Measurements from ENCODE around the gene CYB5B. TPM values are rescaled to one million over a fixed set of nuclear protein-coding genes. Genes with fewer than 3 reads are reported as not detected.

The CYB5B gene
- polyA plus RNA-seq, 3 donors: 32.3 to 90.4 (median 84.9) TPM

DNA sequence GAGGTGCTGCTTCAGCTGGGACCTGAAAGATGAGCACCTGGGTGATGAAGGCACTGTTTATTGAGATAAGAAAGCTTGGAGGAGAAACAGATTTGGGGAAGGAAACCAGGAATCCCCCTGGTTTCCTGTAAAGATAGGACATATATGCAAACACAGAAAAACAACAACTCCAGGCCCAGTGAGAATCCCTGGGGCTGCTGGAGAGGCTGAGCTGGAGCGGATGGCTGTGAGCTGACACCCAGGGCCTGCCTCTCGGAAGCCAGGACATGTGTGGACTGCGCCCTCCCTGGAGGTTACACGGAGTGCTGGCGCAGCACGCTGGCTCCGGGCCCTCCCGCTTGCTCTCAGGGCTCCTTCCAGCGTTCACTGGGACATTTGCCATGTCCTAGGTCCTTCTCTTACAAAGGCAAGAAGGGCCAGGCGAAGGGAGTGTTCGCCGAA lies 57.5 kb downstream of the CYB5B start:
- H3K27me3 Mint-ChIP-seq (ENCODE audit: low read depth in 3 of 3): peaks cover 86 to 95% (median 89%) of the 10 kb centered on the region in 3 donors
- Histone ChIP-seq H3K4me3 (replicated peaks in 1 of 3; ENCODE audit: low read depth in 2 of 3, low read length in 3 of 3) (no peak overlapping the region), H3K9me3 (replicated peaks in 1 of 2; ENCODE audit: control insufficient read depth in 1 of 2, insufficient read depth in 1 of 2, low read length in 2 of 2) (peaks cover 0 to under 1% of the 10 kb centered on the region in 2 donors), H3K9ac (ENCODE audit: insufficient read depth, low read length, poor library complexity, severe bottlenecking) (no peak overlapping the region), H2AFZ (ENCODE audit: insufficient read depth, low read depth, low read length, poor library complexity, severe bottlenecking) (no peak overlapping the region), H3K4me2 (replicated peaks; ENCODE audit: extremely low read depth, low read length, poor library complexity, severe bottlenecking) (no peak overlapping the region), H3K27me3 (ENCODE audit: control insufficient read depth in 2 of 2, insufficient read depth in 2 of 2, low read length in 2 of 2) (peaks cover 66 to 95% of the 10 kb centered on the region in 2 donors), H3K4me1 (ENCODE audit: control insufficient read depth in 1 of 2, insufficient read depth in 2 of 2, low read length in 2 of 2) (no peaks in the 10 kb centered on the region), H3K79me2 (ENCODE audit: insufficient read depth, low read length) (no peaks in the 10 kb centered on the region), H3K36me3 (replicated peaks in 1 of 2; ENCODE audit: control insufficient read depth in 1 of 2, insufficient read depth in 2 of 2, low read length in 2 of 2) (no peaks in the 10 kb centered on the region), H3K27ac (ENCODE audit: low read depth in 1 of 2, low read length in 2 of 2) (no peak overlapping the region), H4K20me1 (ENCODE audit: insufficient read depth, low read length) (peaks cover 5% of the 10 kb centered on the region)
- peak overlapping the region in 1 of 2 donors; percentile 76 for H3K4me3 Mint-ChIP-seq
- TF ChIP-seq, protein P1, sequence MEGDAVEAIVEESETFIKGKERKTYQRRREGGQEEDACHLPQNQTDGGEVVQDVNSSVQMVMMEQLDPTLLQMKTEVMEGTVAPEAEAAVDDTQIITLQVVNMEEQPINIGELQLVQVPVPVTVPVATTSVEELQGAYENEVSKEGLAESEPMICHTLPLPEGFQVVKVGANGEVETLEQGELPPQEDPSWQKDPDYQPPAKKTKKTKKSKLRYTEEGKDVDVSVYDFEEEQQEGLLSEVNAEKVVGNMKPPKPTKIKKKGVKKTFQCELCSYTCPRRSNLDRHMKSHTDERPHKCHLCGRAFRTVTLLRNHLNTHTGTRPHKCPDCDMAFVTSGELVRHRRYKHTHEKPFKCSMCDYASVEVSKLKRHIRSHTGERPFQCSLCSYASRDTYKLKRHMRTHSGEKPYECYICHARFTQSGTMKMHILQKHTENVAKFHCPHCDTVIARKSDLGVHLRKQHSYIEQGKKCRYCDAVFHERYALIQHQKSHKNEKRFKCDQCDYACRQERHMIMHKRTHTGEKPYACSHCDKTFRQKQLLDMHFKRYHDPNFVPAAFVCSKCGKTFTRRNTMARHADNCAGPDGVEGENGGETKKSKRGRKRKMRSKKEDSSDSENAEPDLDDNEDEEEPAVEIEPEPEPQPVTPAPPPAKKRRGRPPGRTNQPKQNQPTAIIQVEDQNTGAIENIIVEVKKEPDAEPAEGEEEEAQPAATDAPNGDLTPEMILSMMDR (IDR thresholded peaks at IDR 0.05): no peak
- no peak overlapping the region for H3K27ac Mint-ChIP-seq
- 39% methylated on average over 6 of the region's 12 CpGs for WGBS (ENCODE audit: insufficient coverage)
- peaks cover 0 to 9% (median 0%) of the 10 kb centered on the region in 7 donors for H3K9me3 Mint-ChIP-seq
- intact Hi-C loops (cut with micrococcal nuclease): no loop called here
- H3K4me1 Mint-ChIP-seq: peaks cover 13% of the 10 kb centered on the region
- no peak for DNase-seq
- peaks cover 0 to 9% of the 10 kb centered on the region in 2 donors for H3K36me3 Mint-ChIP-seq

DNA sequence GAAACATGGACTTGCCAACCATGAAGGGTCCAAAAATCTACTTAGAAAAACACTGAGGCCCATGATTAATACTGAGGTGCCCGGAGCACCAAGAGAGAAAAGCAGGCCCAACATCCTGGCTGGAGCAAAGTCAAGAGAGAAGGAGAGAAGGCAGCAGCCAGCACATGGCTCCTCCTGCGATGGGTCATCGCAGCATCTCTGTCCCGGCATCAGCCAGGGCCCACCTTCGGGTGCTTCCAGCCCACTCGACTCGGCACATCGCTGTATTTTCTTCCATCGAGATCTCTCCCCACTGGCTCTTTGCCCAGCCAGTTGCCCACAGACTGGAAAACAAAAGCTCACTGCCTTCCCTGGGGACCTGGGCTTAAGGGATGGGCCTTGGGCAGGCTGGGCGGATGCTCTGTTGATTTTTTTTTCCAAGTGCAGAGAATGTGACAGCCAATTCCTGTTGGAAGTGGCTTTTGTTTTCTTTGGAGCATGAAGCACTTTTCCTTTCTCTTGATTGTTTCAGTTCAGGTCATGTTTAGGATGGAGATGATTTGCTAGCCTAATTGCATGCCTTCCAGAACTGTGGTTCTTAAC lies 58.1 kb downstream of the CYB5B start:
- no peak overlapping the region for H3K4me2 ChIP-seq (replicated peaks; ENCODE audit: extremely low read depth, low read length, poor library complexity, severe bottlenecking)
- intact Hi-C loops (cut with micrococcal nuclease): no loop called here

More for the DNA sequence above, 58.1 kb downstream of the CYB5B start:
- no peaks in the 10 kb centered on the region for H3K9me3 ChIP-seq (replicated peaks in 1 of 2; ENCODE audit: control insufficient read depth in 1 of 2, insufficient read depth in 1 of 2, low read length in 2 of 2)
- H3K79me2 ChIP-seq (ENCODE audit: insufficient read depth, low read length): no peaks in the 10 kb centered on the region
- TF ChIP-seq, protein P1 (IDR thresholded peaks at IDR 0.05): no peak
- H3K4me3 ChIP-seq (replicated peaks in 1 of 3; ENCODE audit: low read depth in 2 of 3, low read length in 3 of 3): no peak overlapping the region
- WGBS (ENCODE audit: insufficient coverage): 81% methylated on average over 10 of the region's 10 CpGs
- Mint-ChIP-seq H3K4me1 (peaks cover 13% of the 10 kb centered on the region), H3K9me3 (peaks cover 0 to 9% (median 0%) of the 10 kb centered on the region in 7 donors), H3K27me3 (ENCODE audit: low read depth in 3 of 3) (peaks cover 84 to 93% (median 85%) of the 10 kb centered on the region in 3 donors), H3K36me3 (peaks cover 0 to 9% of the 10 kb centered on the region in 2 donors), H3K4me3 (peak overlapping the region in 1 of 2 donors; percentile 66), H3K27ac (no peak overlapping the region)
- H3K4me1 ChIP-seq (ENCODE audit: control insufficient read depth in 1 of 2, insufficient read depth in 2 of 2, low read length in 2 of 2): no peaks in the 10 kb centered on the region
- H3K27ac ChIP-seq (ENCODE audit: low read depth in 1 of 2, low read length in 2 of 2): no peak overlapping the region
- peaks cover 5% of the 10 kb centered on the region for H4K20me1 ChIP-seq (ENCODE audit: insufficient read depth, low read length)
- H3K9ac ChIP-seq (ENCODE audit: insufficient read depth, low read length, poor library complexity, severe bottlenecking): no peak overlapping the region
- H3K27me3 ChIP-seq (ENCODE audit: control insufficient read depth in 2 of 2, insufficient read depth in 2 of 2, low read length in 2 of 2): peaks cover 60 to 90% of the 10 kb centered on the region in 2 donors
- no peak overlapping the region for H2AFZ ChIP-seq (ENCODE audit: insufficient read depth, low read depth, low read length, poor library complexity, severe bottlenecking)
- no peak for DNase-seq
- H3K36me3 ChIP-seq (replicated peaks in 1 of 2; ENCODE audit: control insufficient read depth in 1 of 2, insufficient read depth in 2 of 2, low read length in 2 of 2): no peaks in the 10 kb centered on the region
